T-cell (primary cell): ENCODE data around the gene ESRRG. TPM values are rescaled to one million over a fixed set of nuclear protein-coding genes. Genes with fewer than 3 reads are reported as not detected.

ENCODE experiments used
- ATAC-seq, 4 experiments: fragments of 200-7000 bp in 3 of 4; fragments of 150-1000 bp in 1 of 4; cut with Tn5 transposase; replicated peaks in 1 of 4; 1 replicate in 3 of 4; 2 replicates in 1 of 4; pipeline ENCODE4 v1.10.0; 2021; ENCODE audit warnings: moderate library complexity in 3 of 4, mild to moderate bottlenecking in 2 of 4, moderate number of reproducible peaks in 1 of 4
- CTCF ChIA-PET, 2 donors: fragments of 300-600 bp; sonication (Branson Sonifier 250); formaldehyde crosslinking; loops; one replicate each; lab custom pipeline; 2022; ENCODE audit warnings: antibody characterized with exemption in 2 of 2; lab: Charles Lee
- POLR2A ChIA-PET, 2 donors: fragments of 300-600 bp; sonication (Branson Sonifier 250); formaldehyde crosslinking; loops; one replicate each; lab custom pipeline; 2022; ENCODE audit warnings: antibody characterized with exemption in 2 of 2; lab: Charles Lee
- DNase-seq, 35 experiments: peaks; one replicate each; pipeline versions ENCODE4 v3.0.0 to v3.0.0-alpha.2; 2013 to 2023
- H3K27ac ChIP-seq: one replicate; pipeline ENCODE4 v1.5.1; 2013; ENCODE audit warnings: low read length
- H3K27me3 ChIP-seq, 2 experiments: replicated peaks in 1 of 2; 1 replicate in 1 of 2; 2 replicates in 1 of 2; pipeline versions ENCODE4 v1.6.1 to v1.7.0; 2013; ENCODE audit warnings: low read length in 1 of 2, mixed read lengths in 1 of 2; ENCODE audit not compliant: control insufficient read depth in 2 of 2, insufficient read depth in 2 of 2; ENCODE audit errors: extremely low read depth in 1 of 2
- H3K36me3 ChIP-seq, 2 donors: 1 replicate in 1 of 2; 2 replicates in 1 of 2; pipeline versions ENCODE4 v1.6.1 to v1.7.0; 2013; ENCODE audit warnings: low read length in 1 of 2; ENCODE audit not compliant: control insufficient read depth in 2 of 2, insufficient read depth in 1 of 2; ENCODE audit errors: extremely low read depth in 1 of 2
- H3K4me1 ChIP-seq, 2 experiments: 1 replicate in 1 of 2; 2 replicates in 1 of 2; pipeline versions ENCODE4 v1.6.1 to v1.7.0; 2013; ENCODE audit warnings: low read length in 2 of 2, mixed read lengths in 1 of 2; ENCODE audit not compliant: insufficient read depth in 2 of 2, control insufficient read depth in 1 of 2; ENCODE audit errors: extremely low read depth in 1 of 2
- H3K4me3 ChIP-seq, 2 donors: 1 replicate in 1 of 2; 2 replicates in 1 of 2; pipeline versions ENCODE4 v1.5.1 to v1.7.0; 2013; ENCODE audit warnings: mild to moderate bottlenecking in 2 of 2, low read length in 1 of 2, moderate library complexity in 1 of 2; ENCODE audit not compliant: control insufficient read depth in 1 of 2; ENCODE audit errors: extremely low read depth in 1 of 2
- H3K9me3 ChIP-seq: 2 replicates; pipeline ENCODE4 v1.7.0; 2013
- H3K27ac Mint-ChIP-seq, 2 donors: one replicate each; pipeline ENCODE4 v1.8.0; 2020 to 2021; ENCODE audit warnings: mild to moderate bottlenecking in 2 of 2, mixed read lengths in 2 of 2
- H3K27me3 Mint-ChIP-seq, 2 donors: one replicate each; pipeline ENCODE4 v1.8.0; 2021 to 2022; ENCODE audit warnings: mixed read lengths in 2 of 2
- H3K36me3 Mint-ChIP-seq: one replicate; pipeline ENCODE4 v1.8.0; 2021; ENCODE audit warnings: mixed read lengths
- H3K4me1 Mint-ChIP-seq, 3 donors: one replicate each; pipeline ENCODE4 v1.8.0; 2020 to 2022; ENCODE audit warnings: mixed read lengths in 3 of 3, mild to moderate bottlenecking in 1 of 3
- H3K4me3 Mint-ChIP-seq, 3 donors: one replicate each; pipeline ENCODE4 v1.8.0; 2020 to 2022; ENCODE audit warnings: mild to moderate bottlenecking in 3 of 3, mixed read lengths in 3 of 3, moderate library complexity in 3 of 3
- H3K9me3 Mint-ChIP-seq, 3 donors: one replicate each; pipeline ENCODE4 v1.8.0; 2020 to 2022; ENCODE audit warnings: mixed read lengths in 3 of 3
- WGBS: methylation state at CpG from one replicate; pipeline ENCODE4 v1.1.5; 2013; ENCODE audit warnings: missing lambda C conversion rate; ENCODE audit not compliant: insufficient coverage; 5-methylcytosine and 5-hydroxymethylcytosine counted together
- total RNA-seq, 35 experiments: library from RNA in 6 of 35; stranded (reverse) in 6 of 35; fragments of 120-200 nt in 1 of 35; gene quantifications; one replicate each; pipeline versions ENCODE4 v1.2.1 to v1.2.4 and lab custom pipeline; 2013 to 2026

The ESRRG gene
- total RNA-seq, 5 donors from 2014 or later (not counting 1 experiment from before 2014, with no cell fraction given) = 0.13 TPM; not detected in 4

DNA sequence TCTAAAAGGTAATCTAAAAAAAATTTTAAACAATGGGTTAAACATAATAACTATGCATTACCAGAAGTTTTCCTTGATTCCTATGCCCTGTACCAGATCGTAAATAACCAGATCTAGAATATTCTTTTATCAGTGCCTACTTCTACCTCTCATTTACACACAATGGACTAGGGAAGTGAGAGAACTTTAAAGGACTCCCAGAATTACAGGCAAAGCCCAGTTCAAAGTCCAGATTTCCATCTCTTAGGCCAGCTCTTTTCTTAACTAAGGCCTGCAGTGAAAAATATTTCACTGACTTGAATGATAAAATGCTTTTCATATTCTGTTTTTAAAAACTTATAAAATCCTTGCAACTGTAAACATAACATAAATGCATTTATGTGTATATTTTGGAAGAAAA, 32.6 kb downstream of the ESRRG start:
- H3K4me1 ChIP-seq = no peaks in the 10 kb centered on the region

DNA sequence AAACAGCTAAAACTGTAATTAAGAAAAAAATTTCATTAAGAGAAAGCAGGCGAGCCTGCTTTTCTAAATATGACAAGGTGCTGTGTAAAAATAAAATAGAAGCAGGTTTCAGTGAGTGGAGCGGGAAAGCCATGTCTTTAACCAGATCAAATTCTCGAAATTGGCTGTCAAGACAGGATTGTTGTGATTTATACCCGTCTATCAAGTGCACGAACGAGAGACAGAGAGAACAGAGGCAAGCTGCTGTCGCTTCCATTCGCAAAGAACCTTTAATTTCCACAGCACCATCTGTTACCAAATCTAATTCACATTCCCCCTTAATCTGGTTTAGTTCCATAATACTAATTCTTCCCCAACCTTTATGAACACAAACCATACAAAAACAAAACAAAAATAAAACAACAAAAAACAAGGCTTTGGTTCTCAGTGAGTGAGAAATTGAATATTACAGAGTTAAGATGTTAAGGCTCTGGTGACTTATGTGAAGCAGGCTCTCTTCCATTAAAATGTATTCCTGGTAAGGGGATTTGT, 35.0 kb downstream of the ESRRG start:
- H3K36me3 Mint-ChIP-seq = no peaks in the 10 kb centered on the region
- Histone ChIP-seq H3K9me3 (no peaks in the 10 kb centered on the region), H3K4me1 (no peaks in the 10 kb centered on the region), H3K36me3 (no peaks in the 10 kb centered on the region), H3K27me3 (no peaks in the 10 kb centered on the region), H3K27ac (no peak overlapping the region), H3K4me3 (no peak overlapping the region)
- no peak for ATAC-seq
- no peak overlapping the region for H3K27ac Mint-ChIP-seq
- ChIA-PET CTCF (no interaction called here), POLR2A (no interaction called here)
- no peaks in the 10 kb centered on the region for H3K27me3 Mint-ChIP-seq
- no peaks in the 10 kb centered on the region for H3K4me1 Mint-ChIP-seq
- WGBS = 78% methylated on average over 6 of the region's 8 CpGs
- no peak for DNase-seq
- no peak overlapping the region for H3K4me3 Mint-ChIP-seq
- H3K9me3 Mint-ChIP-seq = peaks cover 0 to 6% (median 0%) of the 10 kb centered on the region in 3 donors

More for the DNA sequence above, 32.6 kb downstream of the ESRRG start:
- no peak for ATAC-seq
- Histone ChIP-seq H3K9me3 (no peaks in the 10 kb centered on the region), H3K27me3 (no peaks in the 10 kb centered on the region), H3K27ac (no peak overlapping the region), H3K36me3 (no peaks in the 10 kb centered on the region), H3K4me3 (no peak overlapping the region)
- Mint-ChIP-seq H3K9me3 (peaks cover 0 to 2% (median 0%) of the 10 kb centered on the region in 3 donors), H3K4me3 (no peak overlapping the region), H3K27me3 (no peaks in the 10 kb centered on the region), H3K36me3 (no peaks in the 10 kb centered on the region), H3K27ac (no peak overlapping the region), H3K4me1 (no peaks in the 10 kb centered on the region)
- ChIA-PET POLR2A (interaction anchor here in 1 of 2 donors (0.6 kb wide), 1 partner anchor 1809 kb away, joined by 4 read pairs; no protein-coding TSS in a partner anchor), CTCF (no interaction called here)
- WGBS = no CpG with 5 or more reads among the region's 1 CpG
- DNase-seq = no peak

GRCh38 chr1:216686860-216687766, 36.1 kb downstream of the ESRRG start:
- no peak for ATAC-seq
- DNase-seq = no peak
- Mint-ChIP-seq H3K27me3 (no peaks in the 10 kb centered on the region), H3K9me3 (peaks cover 0 to 6% (median 0%) of the 10 kb centered on the region in 3 donors), H3K4me3 (no peak overlapping the region), H3K36me3 (no peaks in the 10 kb centered on the region), H3K4me1 (no peaks in the 10 kb centered on the region), H3K27ac (no peak overlapping the region)
- Histone ChIP-seq H3K9me3 (no peaks in the 10 kb centered on the region), H3K36me3 (no peaks in the 10 kb centered on the region), H3K4me3 (no peak overlapping the region), H3K4me1 (no peaks in the 10 kb centered on the region), H3K27ac (no peak overlapping the region), H3K27me3 (no peaks in the 10 kb centered on the region)
- WGBS = 68% methylated on average over 4 of the region's 14 CpGs
- CTCF ChIA-PET = no interaction called here
- POLR2A ChIA-PET = no interaction called here

- no peaks in the 10 kb centered on the region for H3K27me3 Mint-ChIP-seq
- H3K4me3 Mint-ChIP-seq = no peak overlapping the region
- Histone ChIP-seq H3K27me3 (no peaks in the 10 kb centered on the region), H3K4me1 (no peaks in the 10 kb centered on the region), H3K27ac (no peak overlapping the region), H3K9me3 (no peaks in the 10 kb centered on the region), H3K36me3 (no peaks in the 10 kb centered on the region), H3K4me3 (no peak overlapping the region)
- H3K4me1 Mint-ChIP-seq = no peaks in the 10 kb centered on the region
- 75% methylated on average over 3 of the region's 7 CpGs for WGBS
- ATAC-seq (no peak), DNase-seq (no peak)
- peaks cover 0 to 10% (median 5%) of the 10 kb centered on the region in 3 donors for H3K9me3 Mint-ChIP-seq
- no peak overlapping the region for H3K27ac Mint-ChIP-seq
- CTCF ChIA-PET = no interaction called here
- no peaks in the 10 kb centered on the region for H3K36me3 Mint-ChIP-seq
- POLR2A ChIA-PET = no interaction called here
Observed at GRCh38 chr1:216682752-216683151, 40.5 kb downstream of the ESRRG start.

DNA sequence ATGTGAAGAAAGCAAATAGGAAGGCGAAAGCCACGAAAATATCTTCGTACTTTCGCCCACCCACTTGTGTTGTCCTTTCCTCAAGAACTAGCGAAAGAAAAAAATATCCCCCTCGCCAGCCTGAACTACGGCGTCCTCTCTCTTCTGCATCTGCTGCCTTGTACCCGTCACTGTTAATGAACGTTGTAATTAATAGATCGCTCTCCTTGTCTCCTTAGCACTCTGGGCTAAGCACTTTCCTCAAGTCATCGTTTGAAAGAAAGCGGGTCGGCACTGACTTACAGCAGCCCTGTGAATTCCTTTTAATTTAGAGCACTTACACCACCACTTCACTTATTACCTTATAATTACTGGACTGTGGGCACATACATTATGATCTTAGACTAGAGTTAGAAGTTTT, 44.1 kb downstream of the ESRRG start:
- no peaks in the 10 kb centered on the region for H3K27me3 Mint-ChIP-seq
- ChIA-PET CTCF (no interaction called here), POLR2A (no interaction called here)
- Histone ChIP-seq H3K36me3 (no peaks in the 10 kb centered on the region), H3K4me1 (no peaks in the 10 kb centered on the region), H3K27ac (no peak overlapping the region), H3K9me3 (no peaks in the 10 kb centered on the region), H3K27me3 (no peaks in the 10 kb centered on the region), H3K4me3 (no peak overlapping the region)
- no peak for ATAC-seq
- H3K9me3 Mint-ChIP-seq = peaks cover 5 to 8% (median 7%) of the 10 kb centered on the region in 3 donors
- H3K36me3 Mint-ChIP-seq = no peaks in the 10 kb centered on the region
- WGBS = 82% methylated on average over 10 of the region's 14 CpGs
- no peak overlapping the region for H3K4me3 Mint-ChIP-seq
- no peak overlapping the region for H3K27ac Mint-ChIP-seq
- DNase-seq = no peak
- H3K4me1 Mint-ChIP-seq = no peaks in the 10 kb centered on the region

GRCh38 chr1:216670118-216670883, 52.9 kb downstream of the ESRRG start:
- Mint-ChIP-seq H3K36me3 (no peaks in the 10 kb centered on the region), H3K27me3 (no peaks in the 10 kb centered on the region), H3K27ac (no peak overlapping the region), H3K4me3 (no peak overlapping the region), H3K9me3 (peaks cover 0 to 9% (median 8%) of the 10 kb centered on the region in 3 donors), H3K4me1 (no peaks in the 10 kb centered on the region)
- H3K4me3 ChIP-seq = no peak overlapping the region
- ChIA-PET CTCF (no interaction called here), POLR2A (no interaction called here)
- DNase-seq (no peak), ATAC-seq (no peak)
- no peaks in the 10 kb centered on the region for H3K4me1 ChIP-seq
- no peaks in the 10 kb centered on the region for H3K27me3 ChIP-seq
- H3K36me3 ChIP-seq = no peaks in the 10 kb centered on the region
- H3K9me3 ChIP-seq = no peaks in the 10 kb centered on the region
- no peak overlapping the region for H3K27ac ChIP-seq
- WGBS = no CpG with 5 or more reads among the region's 6 CpGs
